Osteocyte (in vitro differentiated cells): Measurements from ENCODE around the gene SLC52A3. TPM values are rescaled to one million over a fixed set of nuclear protein-coding genes. Genes with fewer than 3 reads are reported as not detected.
"Not testable (repeated sequence)": the region's sequence is repeated elsewhere in the genome, so short reads cannot be mapped to it uniquely, and the experiment has no call there.

ENCODE experiments used
- DNase-seq: peaks from one replicate; pipeline ENCODE4 v3.0.0; 2021; ENCODE audit warnings: mixed read lengths; ENCODE audit not compliant: unreplicated experiment; ENCODE audit errors: extremely low spot score
- H3K27ac Mint-ChIP-seq: one replicate; pipeline ENCODE4 v1.8.0; 2021; ENCODE audit warnings: mild to moderate bottlenecking, mixed read lengths; ENCODE audit not compliant: unreplicated experiment
- H3K27me3 Mint-ChIP-seq: one replicate; pipeline ENCODE4 v1.8.0; 2021; ENCODE audit warnings: mixed read lengths; ENCODE audit not compliant: unreplicated experiment
- H3K36me3 Mint-ChIP-seq: one replicate; pipeline ENCODE4 v1.8.0; 2021; ENCODE audit warnings: mixed read lengths; ENCODE audit not compliant: unreplicated experiment
- H3K4me1 Mint-ChIP-seq: one replicate; pipeline ENCODE4 v1.8.0; 2021; ENCODE audit warnings: mixed read lengths; ENCODE audit not compliant: unreplicated experiment
- H3K4me3 Mint-ChIP-seq: one replicate; pipeline ENCODE4 v1.8.0; 2021; ENCODE audit warnings: mild to moderate bottlenecking, moderate library complexity, mixed read lengths; ENCODE audit not compliant: unreplicated experiment
- H3K9me3 Mint-ChIP-seq: one replicate; pipeline ENCODE4 v1.8.0; 2021; ENCODE audit warnings: mixed read lengths; ENCODE audit not compliant: unreplicated experiment
- CTCF ChIP-seq: fragments of 200-600 bp; sonication (generic); IDR thresholded peaks from 2 replicates; pipeline ENCODE4 v1.5.0; 2021; ENCODE audit warnings: antibody characterized with exemption, mild to moderate bottlenecking, moderate library complexity
- long read RNA-seq: library from polyadenylated mRNA; unstranded; transcript quantifications from one replicate; pipeline ENCODE4 v2.0.0, GENCODE V29; 2021
- total RNA-seq: library from RNA; stranded (reverse); gene quantifications from 2 replicates; pipeline ENCODE4 v1.2.1, GENCODE V29; 2021

The SLC52A3 gene
- not detected in 2 replicates for total RNA-seq
- long read RNA-seq = 0 reads

- Mint-ChIP-seq H3K36me3 (no peaks in the 10 kb centered on the region), H3K9me3 (no peaks in the 10 kb centered on the region), H3K4me1 (no peaks in the 10 kb centered on the region), H3K4me3 (no peak within 1 kb of the TSS), H3K27me3 (no peaks in the 10 kb centered on the region), H3K27ac (no peak within 1 kb of the TSS)
- TF ChIP-seq CTCF = no peak
- no peak for DNase-seq
Measured at GRCh38 chr20:768426-768978, at the start of gene SLC52A3. SLC52A3 (minus strand) TSS chr20:768500; CDS start chr20:765774, 2,726 bp downstream.

GRCh38 chr20:815914-816606 is 47.8 kb upstream of the SLC52A3 start:
- H3K9me3 Mint-ChIP-seq = no peaks in the 10 kb centered on the region
- H3K4me3 Mint-ChIP-seq = no peak overlapping the region
- no peaks in the 10 kb centered on the region for H3K36me3 Mint-ChIP-seq
- TF ChIP-seq CTCF = peak; percentile 97
- peaks cover 9% of the 10 kb centered on the region for H3K27me3 Mint-ChIP-seq
- H3K4me1 Mint-ChIP-seq = peaks cover 2% of the 10 kb centered on the region
- no peak overlapping the region for H3K27ac Mint-ChIP-seq
- no peak for DNase-seq

- H3K9me3 Mint-ChIP-seq = no peaks in the 10 kb centered on the region
- H3K27ac Mint-ChIP-seq = no peak overlapping the region
- peaks cover 7% of the 10 kb centered on the region for H3K27me3 Mint-ChIP-seq
- peaks cover 2% of the 10 kb centered on the region for H3K4me1 Mint-ChIP-seq
- no peak overlapping the region for H3K4me3 Mint-ChIP-seq
- no peak for DNase-seq
- no peak for TF ChIP-seq CTCF
- no peaks in the 10 kb centered on the region for H3K36me3 Mint-ChIP-seq
Measured at GRCh38 chr20:815226-815625, 46.9 kb upstream of the SLC52A3 start.

- Mint-ChIP-seq H3K9me3 (no peaks in the 10 kb centered on the region), H3K27me3 (peaks cover 7% of the 10 kb centered on the region), H3K36me3 (no peaks in the 10 kb centered on the region), H3K4me1 (no peaks in the 10 kb centered on the region), H3K27ac (no peak overlapping the region), H3K4me3 (no peak overlapping the region)
- TF ChIP-seq CTCF = no peak
- DNase-seq = no peak
Measured at GRCh38 chr20:813390-813789, 45.1 kb upstream of the SLC52A3 start.

- H3K27me3 Mint-ChIP-seq = not testable (repeated sequence)
Measured at GRCh38 chr20:812435-812814, 44.1 kb upstream of the SLC52A3 start.

GRCh38 chr20:811776-812434 is 43.6 kb upstream of the SLC52A3 start:
- not testable (repeated sequence) for H3K36me3 Mint-ChIP-seq, H3K4me3 Mint-ChIP-seq, H3K27me3 Mint-ChIP-seq, H3K9me3 Mint-ChIP-seq, H3K27ac Mint-ChIP-seq, H3K4me1 Mint-ChIP-seq, DNase-seq

More at GRCh38 chr20:812435-812814, 44.1 kb upstream of the SLC52A3 start:
- H3K36me3 Mint-ChIP-seq, H3K27ac Mint-ChIP-seq, DNase-seq, H3K4me3 Mint-ChIP-seq, H3K4me1 Mint-ChIP-seq, H3K9me3 Mint-ChIP-seq: not testable (repeated sequence)
